ENCODE measurements around the gene PSMA2.
"Not testable (repeated sequence)": the region's sequence is repeated elsewhere in the genome, so short reads cannot be mapped to it uniquely, and the experiment has no call there.

Gene PSMA2

DNA sequence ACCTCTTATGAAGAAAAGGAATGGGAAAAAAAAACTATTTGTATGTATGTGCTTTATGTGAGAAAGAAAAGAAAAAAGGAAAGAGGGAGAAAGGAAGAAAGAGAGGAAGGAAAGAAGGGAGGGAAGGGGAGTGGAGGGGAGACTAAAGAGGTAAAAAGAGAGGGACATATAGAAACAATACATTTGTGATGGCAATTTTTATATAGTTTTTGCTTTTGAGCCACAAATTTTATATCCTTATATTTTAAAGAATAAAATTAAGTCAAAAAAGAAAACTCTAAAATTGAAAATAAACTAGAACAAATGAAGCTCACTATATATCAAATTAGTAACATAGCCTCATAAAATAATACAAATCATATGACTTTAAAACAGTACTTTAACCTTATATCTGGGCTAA, 31.1 kb downstream of the PSMA2 start:
- DNase-seq: no peak

DNA sequence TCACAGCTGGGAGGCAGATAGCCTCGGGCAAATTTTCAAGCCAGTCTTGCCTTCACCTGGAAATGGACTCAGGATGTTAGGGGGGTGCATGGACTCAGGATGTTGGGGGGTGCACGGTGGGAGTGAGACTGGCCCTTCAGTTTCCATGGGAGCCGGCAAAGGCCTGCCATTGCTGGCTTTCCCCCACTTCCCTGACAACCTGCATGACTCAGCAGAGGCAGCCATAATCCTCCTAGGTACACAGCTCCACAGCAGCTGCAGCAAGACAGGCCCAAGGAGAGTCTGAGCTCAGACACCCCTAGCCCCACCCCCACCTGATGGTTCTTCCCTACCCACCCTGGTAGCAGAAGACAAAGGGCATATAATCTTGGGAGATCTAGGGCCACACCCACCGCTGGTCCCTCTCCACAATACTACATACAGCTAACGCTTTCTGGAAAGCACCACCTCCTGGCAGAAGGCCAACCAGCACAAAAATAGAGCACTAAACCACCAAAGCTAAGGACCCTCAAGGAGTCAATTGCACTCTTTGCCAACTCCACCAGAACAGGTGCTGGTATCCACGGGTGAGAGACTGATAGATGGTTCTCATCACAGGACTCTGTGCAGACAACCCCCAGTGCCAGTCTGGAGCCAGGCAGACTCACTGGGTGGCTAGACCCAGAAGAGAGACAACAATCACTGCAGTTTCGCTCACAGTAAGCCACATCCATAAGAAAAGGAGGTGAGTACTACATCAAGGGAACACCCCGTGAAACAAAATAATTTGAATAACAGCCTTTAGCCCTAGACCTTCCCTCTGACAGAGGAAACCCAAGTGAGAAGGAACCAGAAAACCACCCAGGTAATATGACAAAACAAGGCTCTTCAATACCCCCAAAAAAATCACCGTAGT, 38.4 kb downstream of the PSMA2 start:
- DNase-seq: peak in 1 of 2 experiments; percentile 30

DNA sequence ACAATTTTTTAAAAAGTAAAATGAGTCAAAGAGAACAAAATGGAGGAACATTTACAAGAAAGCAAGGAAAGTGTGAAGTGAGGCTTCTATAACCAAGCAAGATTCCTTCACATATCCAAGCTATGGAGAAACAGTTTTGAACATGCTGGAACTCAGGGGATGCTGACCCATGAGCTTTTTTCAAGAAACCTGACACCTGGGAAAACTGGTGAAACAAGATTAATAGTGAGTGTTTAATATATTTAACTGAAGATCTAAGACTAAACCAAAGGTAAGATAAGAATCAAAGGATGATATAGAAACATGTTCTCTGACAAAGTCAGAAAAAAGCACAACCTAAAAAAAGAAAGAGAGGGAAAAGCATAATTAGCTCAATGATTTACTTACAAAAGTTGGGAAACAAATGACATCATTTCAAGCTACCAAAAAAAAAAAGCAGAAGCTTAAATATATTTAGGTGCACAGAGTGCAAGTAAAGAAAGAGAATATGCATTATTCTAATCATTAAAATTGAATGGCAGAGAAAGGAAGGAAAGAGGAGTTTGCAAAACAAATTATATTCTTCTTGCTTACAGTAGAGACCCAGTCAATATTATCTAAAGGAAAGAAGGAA, 45.0 kb downstream of the PSMA2 start:
- DNase-seq: no peak

DNA sequence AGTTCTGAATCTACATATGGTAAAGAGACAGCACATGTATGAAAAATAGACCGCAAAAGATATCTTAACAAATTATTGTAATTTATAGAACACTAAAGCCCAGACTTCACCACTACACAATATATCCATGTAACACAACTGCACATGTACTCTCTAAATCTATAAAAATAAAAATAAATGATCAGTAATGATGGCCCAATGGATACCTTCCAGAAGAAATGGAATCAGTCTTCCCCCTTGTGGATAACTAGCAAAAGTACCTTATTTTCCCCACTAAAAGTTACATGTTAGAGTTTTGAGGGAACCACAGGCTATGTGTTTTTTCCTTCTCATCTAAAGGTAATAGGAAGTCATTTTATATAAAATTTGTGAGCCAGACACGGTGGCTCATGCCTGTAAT, 45.8 kb downstream of the PSMA2 start:
- DNase-seq: peak in 1 of 2 experiments; percentile 9

DNA sequence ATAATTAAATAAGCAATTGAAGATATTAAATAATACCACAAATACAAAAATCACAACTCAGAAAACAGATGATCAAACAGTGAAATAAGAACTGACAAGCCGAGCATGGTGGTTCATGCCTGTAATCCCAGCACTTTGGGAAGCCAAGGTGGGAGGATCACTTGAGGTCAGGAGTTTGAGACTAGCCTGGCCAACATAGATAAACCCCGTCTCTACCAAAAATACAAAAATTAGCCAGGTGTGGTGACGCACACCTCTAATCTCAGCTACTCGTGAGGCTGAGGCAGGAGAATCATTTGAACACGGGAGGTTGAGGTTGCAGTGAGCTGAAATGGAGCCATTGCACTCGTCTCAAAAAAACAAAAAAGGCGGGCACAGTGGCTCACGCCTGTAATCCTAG, 46.8 kb downstream of the PSMA2 start:
- not testable (repeated sequence) for DNase-seq

DNA sequence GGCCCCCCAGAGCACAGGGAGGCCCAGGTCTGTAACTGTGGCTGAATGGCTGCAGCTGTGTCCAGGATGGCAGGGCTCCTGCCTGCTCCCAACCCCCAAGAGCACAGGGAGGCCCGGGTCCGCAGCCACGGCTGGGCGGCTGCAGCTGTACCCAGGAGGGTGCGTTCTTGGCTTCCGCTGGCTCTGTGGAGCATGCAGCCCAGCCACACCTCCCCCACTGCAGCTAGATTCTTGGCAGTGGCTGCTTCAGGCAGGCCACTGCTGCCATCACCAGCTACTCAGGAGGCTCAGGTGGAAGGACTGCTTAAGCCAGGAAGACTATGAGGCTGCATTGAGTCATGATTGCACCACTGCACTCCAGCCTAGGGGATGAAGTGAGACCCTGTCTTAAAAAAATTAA, 48.0 kb downstream of the PSMA2 start:
- no peak for DNase-seq

DNA sequence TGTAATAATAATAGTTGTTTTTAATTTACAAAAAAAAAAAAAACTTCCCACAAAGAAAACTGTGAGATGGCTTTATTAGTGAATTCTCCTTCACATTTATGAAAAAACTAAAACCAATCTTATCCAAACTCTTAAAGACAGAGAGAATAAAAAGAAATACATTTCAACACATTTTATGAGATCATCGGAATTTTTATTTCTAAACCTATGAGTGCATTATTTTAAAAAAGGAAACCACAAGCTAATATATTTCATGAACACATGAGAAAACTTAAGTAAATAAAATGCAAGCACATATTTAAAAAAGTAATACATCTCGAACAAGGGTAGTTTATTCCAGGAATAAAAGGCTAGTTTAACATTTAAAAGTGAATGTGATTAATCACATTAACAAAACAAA, 51.6 kb downstream of the PSMA2 start:
- no peak for DNase-seq

DNA sequence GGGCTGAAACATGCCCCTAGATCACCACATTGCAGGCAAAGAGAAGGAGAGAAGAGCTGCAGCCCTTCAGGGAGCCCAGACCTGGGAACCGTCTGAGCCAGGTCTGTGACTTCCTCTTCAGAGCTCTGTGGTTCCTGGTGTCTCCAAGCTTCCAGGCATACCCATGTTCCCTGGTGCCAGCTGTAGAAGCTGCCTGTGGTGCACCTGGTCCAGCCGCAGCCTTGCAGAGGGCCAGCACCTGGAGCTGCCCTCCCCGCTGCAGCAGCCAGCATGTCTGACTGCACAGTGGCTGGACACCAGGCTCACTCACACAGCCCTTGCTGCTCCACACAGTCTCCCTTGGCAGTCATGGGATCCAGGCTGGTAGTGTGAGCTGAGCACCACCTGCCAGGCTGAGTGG, 53.7 kb downstream of the PSMA2 start:
- no peak for DNase-seq

DNA sequence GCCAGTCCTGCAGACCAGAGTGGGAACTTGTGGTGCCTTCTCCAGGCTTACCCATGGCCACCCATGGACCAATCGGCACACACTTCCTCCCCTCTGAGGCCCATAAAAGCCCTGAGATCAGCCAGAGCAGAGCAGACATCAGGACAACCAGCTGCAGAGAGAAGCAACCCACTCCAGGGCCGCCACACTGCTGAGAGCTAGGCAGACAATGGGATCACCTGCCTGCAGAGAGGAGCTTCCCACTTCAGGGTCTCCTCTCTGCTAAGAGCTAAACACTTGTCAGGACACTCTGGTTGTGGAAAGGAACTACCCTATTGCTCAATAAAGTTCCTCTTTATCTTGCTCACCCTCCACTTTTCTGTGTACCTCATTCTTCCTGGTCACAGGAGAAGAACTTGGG, 54.1 kb downstream of the PSMA2 start:
- DNase-seq: no peak

DNA sequence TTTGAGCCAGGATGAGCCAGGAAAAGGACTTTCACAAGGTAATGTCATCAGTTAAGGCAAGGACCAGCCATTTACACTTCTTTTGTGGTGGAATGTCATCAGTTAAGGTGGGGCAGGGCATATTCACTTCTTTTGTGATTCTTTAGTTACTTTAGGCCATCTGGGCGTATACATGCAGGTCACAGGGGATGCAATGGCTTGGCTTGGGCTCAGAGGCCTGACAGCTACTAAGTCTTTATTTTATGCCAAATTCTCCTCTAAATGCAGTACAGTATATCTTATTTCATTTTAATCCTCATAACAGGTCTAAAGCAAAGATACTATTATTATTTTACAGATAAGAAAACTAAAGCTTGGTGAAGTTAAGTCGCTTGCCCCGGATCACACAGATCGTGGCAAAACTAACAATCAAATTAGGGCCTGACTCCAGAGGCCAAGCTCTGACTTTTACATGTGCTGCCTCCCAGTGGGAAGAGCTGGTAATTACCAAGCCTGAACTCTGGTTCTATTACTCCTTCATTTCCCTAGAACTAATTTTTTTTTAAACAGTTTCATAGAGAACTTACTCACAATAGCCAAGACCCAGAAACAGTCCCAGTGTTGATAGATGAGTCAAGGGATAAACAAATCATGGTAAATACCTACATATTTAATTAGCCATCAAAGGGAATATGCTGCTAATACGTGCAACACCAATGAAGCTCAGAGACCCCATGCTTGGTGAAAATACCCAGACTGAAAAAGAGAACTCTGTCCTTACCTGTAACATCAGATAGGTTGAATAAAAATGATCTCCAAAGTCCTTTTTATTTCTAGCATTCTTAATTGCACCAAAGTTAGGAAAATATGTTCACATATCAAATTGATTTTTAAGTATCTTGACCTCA, 55.5 kb downstream of the PSMA2 start:
- DNase-seq: peak in 1 of 2 experiments; percentile 27

DNA sequence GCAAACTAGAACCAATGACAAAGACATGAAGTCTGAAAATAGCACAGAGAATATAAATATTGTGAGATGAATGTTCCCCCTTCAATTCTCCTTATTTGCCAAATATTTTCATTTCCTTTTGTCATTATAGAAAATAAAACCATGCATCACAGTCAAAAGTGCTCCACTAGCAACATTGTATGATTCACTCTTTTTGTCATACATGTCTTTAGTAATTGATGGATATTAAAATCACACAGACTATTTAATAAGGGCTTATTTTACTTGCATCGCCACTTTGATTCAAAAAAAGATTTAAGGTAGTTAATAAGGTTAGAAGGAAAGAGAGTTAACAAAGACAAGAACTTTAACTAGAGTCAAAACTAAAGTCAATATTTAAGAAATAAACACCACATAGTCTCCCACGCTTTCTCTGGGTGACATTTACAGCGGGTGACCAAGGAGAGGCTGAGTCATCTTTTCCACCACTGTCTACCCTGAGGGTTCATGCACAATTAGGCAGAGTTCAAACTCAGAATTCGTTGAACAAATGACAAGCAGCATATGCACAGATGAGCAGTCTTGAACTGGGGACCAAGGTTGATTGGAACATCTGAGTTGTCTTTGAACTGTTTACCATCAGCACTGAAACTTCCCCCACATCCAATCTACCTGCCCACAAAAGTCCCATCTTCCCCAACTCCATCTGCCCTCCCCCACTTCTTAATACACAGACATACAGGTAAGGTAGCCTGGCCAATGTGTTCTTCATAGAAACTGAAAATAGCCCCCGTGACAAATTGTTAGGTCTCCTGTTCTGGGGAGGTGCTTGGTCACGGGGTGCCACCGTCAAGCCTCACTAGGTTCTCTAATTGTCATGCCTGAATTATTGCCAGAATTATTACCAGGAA, 62.6 kb downstream of the PSMA2 start:
- DNase-seq: no peak

DNA sequence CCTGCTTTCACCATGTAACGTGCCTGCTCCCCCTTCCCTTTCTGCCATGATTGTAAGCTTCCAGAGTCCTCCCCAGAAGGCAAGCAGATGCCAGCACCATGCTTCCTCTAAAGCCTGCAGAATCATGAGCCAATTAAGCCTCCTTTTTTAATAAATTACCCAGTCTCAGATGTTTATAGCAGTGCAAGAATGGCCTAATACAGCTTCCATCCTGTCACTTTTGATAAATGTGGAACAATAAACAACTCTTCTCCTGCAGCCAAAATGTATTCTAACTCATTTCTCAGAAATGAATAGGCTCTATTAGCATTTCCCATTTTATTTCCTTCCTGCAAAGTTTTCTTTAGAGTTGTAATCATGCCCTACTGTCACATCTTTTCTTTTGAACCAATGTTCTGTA, 63.5 kb downstream of the PSMA2 start:
- no peak for DNase-seq
